Measurements from ENCODE around the gene SPAG6.
"Not testable (repeated sequence)": the region's sequence is repeated elsewhere in the genome, so short reads cannot be mapped to it uniquely, and the experiment has no call there.

- not testable (repeated sequence) for TF ChIP-seq POLR2AphosphoS5 (IDR thresholded peaks at IDR 0.05); CTCF (IDR thresholded peaks at IDR 0.05 in 8 of 11, conservative IDR thresholded peaks at IDR 0.05 in 3 of 11); POLR2A (IDR thresholded peaks at IDR 0.05)
Measured at GRCh38 chr10:22357770-22358169, 12.5 kb downstream of the SPAG6 start.

Data from spleen (tissue), 7 donors.